DOHH2 (cell line): ENCODE measurements around the gene ACTN3.

Experiments
- EZH2phosphoT487 ChIP-seq: fragments of 200-600 bp; sonication (generic); IDR thresholded peaks from 2 replicates; pipeline ENCODE4 v1.6.1; 2017; ENCODE audit warnings: borderline replicate concordance, mild to moderate bottlenecking, antibody characterized with exemption, low read length, moderate library complexity, mixed read lengths
- TF ChIP-seq, protein P1 (sequence below): fragments of 200-600 bp; sonication (generic); IDR thresholded peaks from one replicate; pipeline ENCODE4 v1.5.1; 2014; ENCODE audit warnings: antibody characterized with exemption, mild to moderate bottlenecking, low read depth, low read length; ENCODE audit not compliant: poor library complexity, severe bottlenecking

DNA sequence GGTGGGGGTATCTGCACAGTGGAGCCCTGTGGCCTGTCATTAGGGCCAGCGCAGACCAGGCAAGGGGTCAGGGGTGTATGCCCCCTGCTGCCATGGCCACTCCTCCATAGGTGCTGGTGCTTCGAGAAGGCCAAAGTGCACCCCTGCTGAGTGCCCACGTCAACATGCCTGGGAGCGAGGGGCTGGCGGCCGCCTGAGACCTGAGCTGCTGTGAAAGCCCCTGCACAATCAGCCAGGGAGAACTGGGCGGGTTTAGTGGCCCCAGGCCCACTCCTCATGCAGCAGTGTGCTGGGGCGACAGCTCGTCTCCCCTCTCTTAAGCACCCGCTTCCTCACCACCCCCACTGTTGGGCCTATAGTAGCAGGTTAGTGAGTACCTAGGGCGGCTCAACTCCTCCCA, 14.9 kb upstream of the ACTN3 start:
- TF ChIP-seq, protein P1, sequence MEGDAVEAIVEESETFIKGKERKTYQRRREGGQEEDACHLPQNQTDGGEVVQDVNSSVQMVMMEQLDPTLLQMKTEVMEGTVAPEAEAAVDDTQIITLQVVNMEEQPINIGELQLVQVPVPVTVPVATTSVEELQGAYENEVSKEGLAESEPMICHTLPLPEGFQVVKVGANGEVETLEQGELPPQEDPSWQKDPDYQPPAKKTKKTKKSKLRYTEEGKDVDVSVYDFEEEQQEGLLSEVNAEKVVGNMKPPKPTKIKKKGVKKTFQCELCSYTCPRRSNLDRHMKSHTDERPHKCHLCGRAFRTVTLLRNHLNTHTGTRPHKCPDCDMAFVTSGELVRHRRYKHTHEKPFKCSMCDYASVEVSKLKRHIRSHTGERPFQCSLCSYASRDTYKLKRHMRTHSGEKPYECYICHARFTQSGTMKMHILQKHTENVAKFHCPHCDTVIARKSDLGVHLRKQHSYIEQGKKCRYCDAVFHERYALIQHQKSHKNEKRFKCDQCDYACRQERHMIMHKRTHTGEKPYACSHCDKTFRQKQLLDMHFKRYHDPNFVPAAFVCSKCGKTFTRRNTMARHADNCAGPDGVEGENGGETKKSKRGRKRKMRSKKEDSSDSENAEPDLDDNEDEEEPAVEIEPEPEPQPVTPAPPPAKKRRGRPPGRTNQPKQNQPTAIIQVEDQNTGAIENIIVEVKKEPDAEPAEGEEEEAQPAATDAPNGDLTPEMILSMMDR, result no peak
- TF ChIP-seq EZH2phosphoT487, result no peak
